ENCODE measurements around the gene ADNP.

DNA sequence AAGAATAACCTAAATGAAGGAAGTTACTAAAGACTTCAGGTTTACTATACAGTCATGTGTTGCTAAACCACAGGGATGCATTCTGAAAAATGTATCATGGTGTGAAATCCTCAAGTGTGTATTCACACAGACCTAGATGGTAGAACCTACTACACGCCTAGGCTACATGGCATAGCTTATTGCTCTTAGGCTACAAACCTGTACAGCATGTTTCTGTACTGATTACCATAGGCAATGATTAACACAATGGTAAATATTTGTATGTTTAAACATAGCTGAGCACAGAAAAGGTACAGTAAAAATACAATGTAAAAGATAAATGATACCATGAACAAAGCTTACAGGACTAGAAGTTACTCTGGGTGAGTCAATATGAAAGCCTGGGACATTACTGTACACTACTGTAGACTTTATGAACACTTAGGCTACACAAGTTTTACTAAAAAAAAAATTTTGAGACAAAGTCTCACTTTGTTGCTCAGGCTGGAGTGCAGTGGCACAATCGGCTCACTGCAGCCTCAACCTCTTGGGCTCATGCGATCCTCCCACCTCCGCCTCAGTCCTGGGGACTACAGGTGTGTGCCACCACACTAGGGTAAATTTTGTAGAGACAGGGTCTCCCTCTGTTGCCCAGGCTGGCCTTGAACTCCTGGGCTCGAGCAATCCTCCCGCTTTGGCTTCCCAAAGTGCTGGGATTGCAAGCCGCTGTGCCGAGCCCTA is 36.0 kb downstream of the ADNP start:
- no peak for TF ChIP-seq POLR2A (IDR thresholded peaks at IDR 0.05)
- TF ChIP-seq, protein P1, sequence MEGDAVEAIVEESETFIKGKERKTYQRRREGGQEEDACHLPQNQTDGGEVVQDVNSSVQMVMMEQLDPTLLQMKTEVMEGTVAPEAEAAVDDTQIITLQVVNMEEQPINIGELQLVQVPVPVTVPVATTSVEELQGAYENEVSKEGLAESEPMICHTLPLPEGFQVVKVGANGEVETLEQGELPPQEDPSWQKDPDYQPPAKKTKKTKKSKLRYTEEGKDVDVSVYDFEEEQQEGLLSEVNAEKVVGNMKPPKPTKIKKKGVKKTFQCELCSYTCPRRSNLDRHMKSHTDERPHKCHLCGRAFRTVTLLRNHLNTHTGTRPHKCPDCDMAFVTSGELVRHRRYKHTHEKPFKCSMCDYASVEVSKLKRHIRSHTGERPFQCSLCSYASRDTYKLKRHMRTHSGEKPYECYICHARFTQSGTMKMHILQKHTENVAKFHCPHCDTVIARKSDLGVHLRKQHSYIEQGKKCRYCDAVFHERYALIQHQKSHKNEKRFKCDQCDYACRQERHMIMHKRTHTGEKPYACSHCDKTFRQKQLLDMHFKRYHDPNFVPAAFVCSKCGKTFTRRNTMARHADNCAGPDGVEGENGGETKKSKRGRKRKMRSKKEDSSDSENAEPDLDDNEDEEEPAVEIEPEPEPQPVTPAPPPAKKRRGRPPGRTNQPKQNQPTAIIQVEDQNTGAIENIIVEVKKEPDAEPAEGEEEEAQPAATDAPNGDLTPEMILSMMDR (IDR thresholded peaks at IDR 0.05) = no peak
- no peak for TF ChIP-seq EP300 (IDR thresholded peaks at IDR 0.05)
- TF ChIP-seq POLR2AphosphoS5 (IDR thresholded peaks at IDR 0.05) = no peak

Measured in gastroesophageal sphincter (tissue), 3 donors.